ENCODE measurements around the gene RPS6KC1. TPM values are rescaled to one million over a fixed set of nuclear protein-coding genes. Genes with fewer than 3 reads are reported as not detected.

The RPS6KC1 gene
- total RNA-seq, 1 donor from 2014 or later, result 19.2 TPM

- Mint-ChIP-seq H3K9me3 (no peaks in the 10 kb centered on the region), H3K4me1 (ENCODE audit: unreplicated experiment) (peaks cover 4% of the 10 kb centered on the region), H3K27me3 (no peaks in the 10 kb centered on the region), H3K4me3 (no peak overlapping the region), H3K27ac (no peak overlapping the region), H3K36me3 (no peaks in the 10 kb centered on the region)
- TF ChIP-seq CTCF (conservative IDR thresholded peaks at IDR 0.05), result no peak
- DNase-seq (ENCODE audit: extremely low spot score, unreplicated experiment), result no peak
These were observed 230.7 kb downstream of the RPS6KC1 start for GRCh38 chr1:213281640-213282301.

DNA sequence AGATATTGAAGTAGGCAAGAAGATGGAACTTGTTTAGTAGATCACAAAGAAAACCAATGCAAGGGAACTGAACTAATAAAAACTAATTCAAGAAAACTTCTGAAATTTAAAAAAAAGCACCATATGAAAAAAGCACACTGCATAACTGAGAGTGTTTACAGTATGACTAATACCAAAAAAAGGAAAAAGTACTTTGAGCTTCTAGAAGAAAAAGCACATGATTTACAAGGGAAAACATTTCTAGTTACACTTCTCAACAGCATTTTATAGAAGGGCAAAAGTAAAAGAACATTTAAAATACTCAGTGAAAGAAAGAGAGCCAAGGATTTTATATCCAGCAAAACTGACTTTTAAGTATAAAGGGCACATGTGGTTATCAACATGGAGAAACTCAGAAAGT lies 233.6 kb downstream of the RPS6KC1 start:
- no peak for DNase-seq (ENCODE audit: extremely low spot score, unreplicated experiment)
- Mint-ChIP-seq H3K36me3 (no peaks in the 10 kb centered on the region), H3K27ac (no peak overlapping the region), H3K4me3 (no peak overlapping the region), H3K27me3 (no peaks in the 10 kb centered on the region), H3K4me1 (ENCODE audit: unreplicated experiment) (peaks cover 4% of the 10 kb centered on the region), H3K9me3 (no peaks in the 10 kb centered on the region)
- no peak for TF ChIP-seq CTCF (conservative IDR thresholded peaks at IDR 0.05)

GRCh38 chr1:213286235-213286634 lies 235.2 kb downstream of the RPS6KC1 start:
- no peaks in the 10 kb centered on the region for H3K9me3 Mint-ChIP-seq
- no peak overlapping the region for H3K4me3 Mint-ChIP-seq
- TF ChIP-seq CTCF (conservative IDR thresholded peaks at IDR 0.05), result peak; percentile 61
- no peaks in the 10 kb centered on the region for H3K27me3 Mint-ChIP-seq
- H3K4me1 Mint-ChIP-seq (ENCODE audit: unreplicated experiment), result peaks cover 4% of the 10 kb centered on the region
- H3K27ac Mint-ChIP-seq, result no peak overlapping the region
- no peak for DNase-seq (ENCODE audit: extremely low spot score, unreplicated experiment)
- H3K36me3 Mint-ChIP-seq, result no peaks in the 10 kb centered on the region

GRCh38 chr1:213287987-213288386 lies 236.9 kb downstream of the RPS6KC1 start:
- H3K27ac Mint-ChIP-seq, result no peak overlapping the region
- no peaks in the 10 kb centered on the region for H3K9me3 Mint-ChIP-seq
- no peaks in the 10 kb centered on the region for H3K4me1 Mint-ChIP-seq (ENCODE audit: unreplicated experiment)
- H3K27me3 Mint-ChIP-seq, result no peaks in the 10 kb centered on the region
- no peaks in the 10 kb centered on the region for H3K36me3 Mint-ChIP-seq
- no peak overlapping the region for H3K4me3 Mint-ChIP-seq
- no peak for TF ChIP-seq CTCF (conservative IDR thresholded peaks at IDR 0.05)
- DNase-seq (ENCODE audit: extremely low spot score, unreplicated experiment), result no peak

DNA sequence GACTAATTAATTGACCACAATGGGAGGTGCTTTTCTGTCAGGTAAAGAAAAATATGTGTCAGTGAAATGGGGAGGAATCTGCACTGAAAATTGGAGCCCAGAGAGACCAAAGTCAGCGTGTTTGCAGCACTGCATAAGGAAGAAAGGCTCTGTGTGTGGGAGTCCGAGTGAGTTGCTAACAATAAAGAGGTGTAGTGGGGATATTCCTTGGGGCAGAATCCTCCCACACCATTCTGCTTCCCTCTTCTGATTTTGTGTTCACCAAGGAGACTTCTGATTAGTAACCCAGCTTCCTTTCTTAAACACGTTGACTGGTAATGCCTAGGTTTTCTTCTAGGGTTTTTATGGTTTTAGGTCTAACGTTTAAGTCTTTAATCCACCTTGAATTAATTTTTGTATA lies 240.5 kb downstream of the RPS6KC1 start:
- no peak overlapping the region for H3K4me3 Mint-ChIP-seq
- H3K36me3 Mint-ChIP-seq, result peaks cover 4% of the 10 kb centered on the region
- DNase-seq (ENCODE audit: extremely low spot score, unreplicated experiment), result no peak
- H3K4me1 Mint-ChIP-seq (ENCODE audit: unreplicated experiment), result no peaks in the 10 kb centered on the region
- TF ChIP-seq CTCF (conservative IDR thresholded peaks at IDR 0.05), result no peak
- no peaks in the 10 kb centered on the region for H3K9me3 Mint-ChIP-seq
- H3K27ac Mint-ChIP-seq, result no peak overlapping the region
- no peaks in the 10 kb centered on the region for H3K27me3 Mint-ChIP-seq

- no peaks in the 10 kb centered on the region for H3K4me1 Mint-ChIP-seq (ENCODE audit: unreplicated experiment)
- H3K27me3 Mint-ChIP-seq, result no peaks in the 10 kb centered on the region
- TF ChIP-seq CTCF (conservative IDR thresholded peaks at IDR 0.05), result no peak
- H3K27ac Mint-ChIP-seq, result no peak overlapping the region
- H3K9me3 Mint-ChIP-seq, result no peaks in the 10 kb centered on the region
- DNase-seq (ENCODE audit: extremely low spot score, unreplicated experiment), result no peak
- H3K36me3 Mint-ChIP-seq, result peaks cover 4% of the 10 kb centered on the region
- H3K4me3 Mint-ChIP-seq, result no peak overlapping the region
These were observed 241.6 kb downstream of the RPS6KC1 start for GRCh38 chr1:213292614-213293013.
